Osteocyte (in vitro differentiated cells): ENCODE results near the gene CASZ1. TPM values are rescaled to one million over a fixed set of nuclear protein-coding genes. Genes with fewer than 3 reads are reported as not detected.
A peak's percentile ranks its signal among the peaks of the same experiment; 100 is the strongest.

Experiments
- DNase-seq: peaks from one replicate; pipeline ENCODE4 v3.0.0; 2021; ENCODE audit warnings: mixed read lengths; ENCODE audit not compliant: unreplicated experiment; ENCODE audit errors: extremely low spot score
- H3K27ac Mint-ChIP-seq: one replicate; pipeline ENCODE4 v1.8.0; 2021; ENCODE audit warnings: mild to moderate bottlenecking, mixed read lengths; ENCODE audit not compliant: unreplicated experiment
- H3K27me3 Mint-ChIP-seq: one replicate; pipeline ENCODE4 v1.8.0; 2021; ENCODE audit warnings: mixed read lengths; ENCODE audit not compliant: unreplicated experiment
- H3K36me3 Mint-ChIP-seq: one replicate; pipeline ENCODE4 v1.8.0; 2021; ENCODE audit warnings: mixed read lengths; ENCODE audit not compliant: unreplicated experiment
- H3K4me1 Mint-ChIP-seq: one replicate; pipeline ENCODE4 v1.8.0; 2021; ENCODE audit warnings: mixed read lengths; ENCODE audit not compliant: unreplicated experiment
- H3K4me3 Mint-ChIP-seq: one replicate; pipeline ENCODE4 v1.8.0; 2021; ENCODE audit warnings: mild to moderate bottlenecking, moderate library complexity, mixed read lengths; ENCODE audit not compliant: unreplicated experiment
- H3K9me3 Mint-ChIP-seq: one replicate; pipeline ENCODE4 v1.8.0; 2021; ENCODE audit warnings: mixed read lengths; ENCODE audit not compliant: unreplicated experiment
- CTCF ChIP-seq: fragments of 200-600 bp; sonication (generic); IDR thresholded peaks from 2 replicates; pipeline ENCODE4 v1.5.0; 2021; ENCODE audit warnings: antibody characterized with exemption, mild to moderate bottlenecking, moderate library complexity
- total RNA-seq: library from RNA; stranded (reverse); gene quantifications from 2 replicates; pipeline ENCODE4 v1.2.1, GENCODE V29; 2021

CASZ1 gene
- total RNA-seq, 1 donor from 2014 or later: 1.2 TPM

- Mint-ChIP-seq H3K27me3 (peaks cover 27% of the 10 kb centered on the region), H3K9me3 (peaks cover 2% of the 10 kb centered on the region), H3K36me3 (no peaks in the 10 kb centered on the region), H3K27ac (no peak overlapping the region), H3K4me3 (no peak overlapping the region), H3K4me1 (peaks cover 12% of the 10 kb centered on the region)
- TF ChIP-seq CTCF: no peak
- no peak for DNase-seq
Measured at GRCh38 chr1:10838541-10838940, 42.1 kb upstream of the CASZ1 start.

- no peaks in the 10 kb centered on the region for H3K9me3 Mint-ChIP-seq
Measured at GRCh38 chr1:10836726-10837125, 40.3 kb upstream of the CASZ1 start.

GRCh38 chr1:10835822-10836421, 39.5 kb upstream of the CASZ1 start:
- TF ChIP-seq CTCF: peak; percentile 9
- Mint-ChIP-seq H3K27me3 (peaks cover 21% of the 10 kb centered on the region), H3K36me3 (no peaks in the 10 kb centered on the region), H3K4me1 (peaks cover 12% of the 10 kb centered on the region), H3K9me3 (no peaks in the 10 kb centered on the region), H3K27ac (no peak overlapping the region), H3K4me3 (no peak overlapping the region)
- no peak for DNase-seq

More at GRCh38 chr1:10836726-10837125, 40.3 kb upstream of the CASZ1 start:
- Mint-ChIP-seq H3K36me3 (no peaks in the 10 kb centered on the region), H3K27me3 (peaks cover 25% of the 10 kb centered on the region), H3K27ac (no peak overlapping the region), H3K4me1 (peaks cover 12% of the 10 kb centered on the region), H3K4me3 (no peak overlapping the region)
- no peak for TF ChIP-seq CTCF
- DNase-seq: no peak

GRCh38 chr1:10835421-10835820, 39.0 kb upstream of the CASZ1 start:
- Mint-ChIP-seq H3K4me3 (no peak overlapping the region), H3K36me3 (no peaks in the 10 kb centered on the region), H3K27me3 (peaks cover 23% of the 10 kb centered on the region), H3K27ac (no peak overlapping the region), H3K4me1 (peaks cover 14% of the 10 kb centered on the region), H3K9me3 (no peaks in the 10 kb centered on the region)
- DNase-seq: no peak
- no peak for TF ChIP-seq CTCF

- Mint-ChIP-seq H3K4me1 (peaks cover 14% of the 10 kb centered on the region), H3K9me3 (no peaks in the 10 kb centered on the region), H3K27ac (no peak overlapping the region), H3K36me3 (no peaks in the 10 kb centered on the region), H3K27me3 (peaks cover 23% of the 10 kb centered on the region), H3K4me3 (no peak overlapping the region)
- DNase-seq: no peak
- TF ChIP-seq CTCF: no peak
Measured at GRCh38 chr1:10834770-10835412, 38.4 kb upstream of the CASZ1 start.
